Measurements from ENCODE around the gene PCGF2.
"Not testable (repeated sequence)": the region's sequence is repeated elsewhere in the genome, so short reads cannot be mapped to it uniquely, and the experiment has no call there.

Gene PCGF2

DNA sequence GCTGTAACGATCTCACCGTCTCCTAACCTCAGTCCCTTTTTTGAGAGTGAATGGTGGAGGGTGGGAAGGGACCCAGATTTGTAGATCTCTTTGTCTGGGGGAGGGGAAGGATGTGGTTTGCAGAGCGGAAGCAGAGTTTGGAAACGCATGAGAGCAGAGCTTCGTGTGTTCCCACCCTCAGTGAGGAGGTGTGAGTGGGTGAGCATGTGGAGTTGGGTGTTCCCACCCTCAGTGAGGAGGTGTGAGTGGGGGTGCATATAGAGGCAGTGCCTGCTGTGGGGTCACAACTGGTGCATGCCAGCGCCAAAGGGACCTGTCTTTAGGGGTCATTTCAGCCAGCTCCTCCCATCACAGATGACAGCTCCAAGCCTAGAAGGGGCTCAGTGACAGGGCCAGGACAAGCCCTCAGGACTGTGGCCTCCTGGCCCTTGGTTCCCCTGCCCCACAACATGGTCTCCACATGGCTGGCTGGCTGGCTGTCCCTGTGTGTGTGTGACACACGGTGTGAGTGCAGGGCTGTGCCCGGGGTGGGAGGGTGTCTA lies 19.8 kb downstream of the PCGF2 start:
- peak overlapping the region; percentile 4 for H3K27ac ChIP-seq (ENCODE audit: low read depth, low read length, poor library complexity, severe bottlenecking)
- no peaks in the 10 kb centered on the region for H3K79me2 ChIP-seq (ENCODE audit: insufficient read depth, low read length)
- no peak overlapping the region for H3K4me3 ChIP-seq (ENCODE audit: low read depth, low read length, poor library complexity, severe bottlenecking)
- H4K20me1 ChIP-seq (ENCODE audit: insufficient read depth, low read length), result no peaks in the 10 kb centered on the region
- H3F3A ChIP-seq (ENCODE audit: insufficient read depth, low read length), result no peaks in the 10 kb centered on the region
- no peak overlapping the region for H2AFZ ChIP-seq (ENCODE audit: low read length)
- H3K9me2 ChIP-seq (ENCODE audit: low read depth, low read length), result no peaks in the 10 kb centered on the region
- H3K9me3 ChIP-seq (ENCODE audit: low read length), result no peaks in the 10 kb centered on the region
- H3K36me3 ChIP-seq (ENCODE audit: insufficient read depth, low read length), result peaks cover 10% of the 10 kb centered on the region; the same call in 1 of the 2 replicates
- no peak overlapping the region for H3K9ac ChIP-seq (ENCODE audit: low read length)
- no peak overlapping the region for H3K4me2 ChIP-seq (ENCODE audit: low read length)
- TF ChIP-seq CTCF (IDR thresholded peaks at IDR 0.05; ENCODE audit: low read length) (no peak), EZH2 (IDR thresholded peaks at IDR 0.05; ENCODE audit: borderline replicate concordance, low read length) (no peak)
- H3K27me3 ChIP-seq (ENCODE audit: insufficient read depth, low read length), result no peaks in the 10 kb centered on the region
- peaks cover 37% of the 10 kb centered on the region for H3K4me1 ChIP-seq (ENCODE audit: insufficient read depth, low read length, severe bottlenecking)

DNA sequence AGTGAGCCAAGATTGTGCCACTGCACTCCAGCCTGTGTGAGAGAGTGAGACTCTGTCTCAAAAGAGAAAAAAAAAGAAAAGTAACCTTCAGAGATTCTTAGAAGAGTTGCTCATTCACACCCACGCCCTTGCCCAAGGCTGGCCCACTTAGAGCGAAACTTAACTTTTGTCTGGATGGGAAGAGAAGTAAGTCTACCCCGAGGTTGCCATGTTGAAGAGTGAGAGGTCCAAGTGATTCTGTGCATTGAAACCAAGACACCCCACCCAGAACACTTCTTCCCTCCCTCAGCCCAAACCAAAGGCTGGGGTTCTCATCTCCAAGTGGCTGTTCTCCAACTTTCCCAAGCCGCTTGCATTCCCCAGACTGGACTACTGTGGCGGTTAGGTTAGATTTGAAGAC lies 20.4 kb downstream of the PCGF2 start:
- H3K36me3 ChIP-seq (ENCODE audit: insufficient read depth, low read length), result peaks cover 16% of the 10 kb centered on the region; the same call in 1 of the 2 replicates
- H3K27me3 ChIP-seq (ENCODE audit: insufficient read depth, low read length), result no peaks in the 10 kb centered on the region
- H3K27ac ChIP-seq (ENCODE audit: low read depth, low read length, poor library complexity, severe bottlenecking), result peak overlapping the region; percentile 4
- H3K79me2 ChIP-seq (ENCODE audit: insufficient read depth, low read length), result no peaks in the 10 kb centered on the region
- no peaks in the 10 kb centered on the region for H3K9me3 ChIP-seq (ENCODE audit: low read length)
- H3K9ac ChIP-seq (ENCODE audit: low read length), result no peak overlapping the region
- no peak overlapping the region for H3K4me2 ChIP-seq (ENCODE audit: low read length)
- H3K4me3 ChIP-seq (ENCODE audit: low read depth, low read length, poor library complexity, severe bottlenecking), result no peak overlapping the region
- H2AFZ ChIP-seq (ENCODE audit: low read length), result no peak overlapping the region
- no peaks in the 10 kb centered on the region for H3K9me2 ChIP-seq (ENCODE audit: low read depth, low read length)
- no peaks in the 10 kb centered on the region for H4K20me1 ChIP-seq (ENCODE audit: insufficient read depth, low read length)
- TF ChIP-seq CTCF (IDR thresholded peaks at IDR 0.05; ENCODE audit: low read length), result no peak
- no peak for TF ChIP-seq EZH2 (IDR thresholded peaks at IDR 0.05; ENCODE audit: borderline replicate concordance, low read length)
- H3K4me1 ChIP-seq (ENCODE audit: insufficient read depth, low read length, severe bottlenecking), result peaks cover 37% of the 10 kb centered on the region
- H3F3A ChIP-seq (ENCODE audit: insufficient read depth, low read length), result no peaks in the 10 kb centered on the region

DNA sequence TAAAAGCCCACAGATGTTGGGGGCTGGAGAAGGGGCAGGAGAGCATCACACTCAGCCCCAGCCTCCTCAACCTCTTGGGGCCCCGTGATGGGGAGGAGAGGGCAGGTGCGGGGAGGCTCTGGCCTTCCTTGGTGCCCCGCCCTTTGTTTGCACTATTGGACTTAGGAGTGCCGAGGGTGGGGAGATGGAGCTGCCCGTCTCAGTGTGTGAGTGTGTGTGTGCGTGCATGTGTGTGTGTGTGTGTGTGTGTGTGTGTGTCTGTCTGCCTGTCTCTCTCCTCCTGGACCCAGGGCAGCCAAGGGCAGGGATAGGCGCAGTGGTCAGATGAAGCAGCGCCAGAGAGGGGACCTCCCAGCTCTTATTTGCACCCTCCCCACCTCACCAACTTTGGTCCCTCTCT lies 22.0 kb downstream of the PCGF2 start:
- peaks cover 30% of the 10 kb centered on the region for H3K36me3 ChIP-seq (ENCODE audit: insufficient read depth, low read length)
- H2AFZ ChIP-seq (ENCODE audit: low read length); H3K27me3 ChIP-seq (ENCODE audit: insufficient read depth, low read length); H3F3A ChIP-seq (ENCODE audit: insufficient read depth, low read length); H3K9me3 ChIP-seq (ENCODE audit: low read length); H4K20me1 ChIP-seq (ENCODE audit: insufficient read depth, low read length); H3K4me2 ChIP-seq (ENCODE audit: low read length); H3K79me2 ChIP-seq (ENCODE audit: insufficient read depth, low read length); H3K27ac ChIP-seq (ENCODE audit: low read depth, low read length, poor library complexity, severe bottlenecking); H3K9me2 ChIP-seq (ENCODE audit: low read depth, low read length); H3K4me3 ChIP-seq (ENCODE audit: low read depth, low read length, poor library complexity, severe bottlenecking); H3K9ac ChIP-seq (ENCODE audit: low read length): not testable (repeated sequence)
- peaks cover 28% of the 10 kb centered on the region for H3K4me1 ChIP-seq (ENCODE audit: insufficient read depth, low read length, severe bottlenecking)

GRCh38 chr17:38725066-38725465 lies 23.1 kb downstream of the PCGF2 start:
- Histone ChIP-seq H3K9ac (ENCODE audit: low read length) (no peak overlapping the region), H3K79me2 (ENCODE audit: insufficient read depth, low read length) (no peaks in the 10 kb centered on the region), H3K27me3 (ENCODE audit: insufficient read depth, low read length) (no peaks in the 10 kb centered on the region), H3K27ac (ENCODE audit: low read depth, low read length, poor library complexity, severe bottlenecking) (no peak overlapping the region), H3K9me3 (ENCODE audit: low read length) (no peaks in the 10 kb centered on the region), H3K4me1 (ENCODE audit: insufficient read depth, low read length, severe bottlenecking) (peaks cover 23% of the 10 kb centered on the region), H3K36me3 (ENCODE audit: insufficient read depth, low read length) (peaks cover 38% of the 10 kb centered on the region), H3K9me2 (ENCODE audit: low read depth, low read length) (no peaks in the 10 kb centered on the region), H4K20me1 (ENCODE audit: insufficient read depth, low read length) (no peaks in the 10 kb centered on the region), H3F3A (ENCODE audit: insufficient read depth, low read length) (no peaks in the 10 kb centered on the region), H2AFZ (ENCODE audit: low read length) (no peak overlapping the region), H3K4me2 (ENCODE audit: low read length) (no peak overlapping the region), H3K4me3 (ENCODE audit: low read depth, low read length, poor library complexity, severe bottlenecking) (no peak overlapping the region)
- TF ChIP-seq EZH2 (IDR thresholded peaks at IDR 0.05; ENCODE audit: borderline replicate concordance, low read length) (no peak), CTCF (IDR thresholded peaks at IDR 0.05; ENCODE audit: low read length) (no peak)

Measured in OCI-LY1 (cell line).